H1 (cell line): ENCODE data around the gene TRMT61A. TPM values are rescaled to one million over a fixed set of nuclear protein-coding genes. Genes with fewer than 3 reads are reported as not detected.
A peak's percentile ranks its signal among the peaks of the same experiment; 100 is the strongest.

Experiments used
- CTCF ChIA-PET: fragments of 300-600 bp; sonication (Branson Sonifier 250); formaldehyde crosslinking; loops from one replicate; lab custom pipeline; 2021; ENCODE audit not compliant: partially characterized antibody; lab: Charles Lee
- POLR2A ChIA-PET: fragments of 300-600 bp; sonication (Branson Sonifier 250); formaldehyde crosslinking; loops from one replicate; lab custom pipeline; 2021; ENCODE audit warnings: inconsistent platforms; ENCODE audit not compliant: partially characterized antibody; lab: Charles Lee
- DNase-seq, 2 experiments: peaks; one replicate each; pipeline versions ENCODE4 v3.0.0 to v3.0.0-alpha.2; 2010 to 2022; ENCODE audit warnings: low spot score in 2 of 2, low read depth in 1 of 2, mixed read lengths in 1 of 2
- FAIRE-seq: peaks from 2 replicates; lab custom pipeline; 2011; peaks lifted over from hg19 to GRCh38; lab: Jason Lieb, UNC
- H2AFZ ChIP-seq: 2 replicates; pipeline ENCODE4 v1.8.1; 2012; ENCODE audit warnings: low read length, inconsistent platforms
- H2AK5ac ChIP-seq: 2 replicates; pipeline ENCODE4 v1.6.1; 2013; ENCODE audit warnings: low read depth, low read length
- H2BK120ac ChIP-seq: replicated peaks from 2 replicates; pipeline ENCODE3; 2013; ENCODE audit warnings: low read depth, low read length, inconsistent platforms
- H2BK12ac ChIP-seq: 2 replicates; pipeline ENCODE4 v1.6.1; 2013; ENCODE audit warnings: low read depth, low read length
- H2BK15ac ChIP-seq: 2 replicates; pipeline ENCODE4 v1.6.1; 2013; ENCODE audit warnings: low read length
- H2BK20ac ChIP-seq: 2 replicates; pipeline ENCODE4 v1.6.1; 2013; ENCODE audit warnings: low read length
- H2BK5ac ChIP-seq: 2 replicates; pipeline ENCODE4 v1.6.1; 2013; ENCODE audit warnings: low read depth, low read length
- H3K14ac ChIP-seq: 2 replicates; pipeline ENCODE4 v1.6.1; 2013; ENCODE audit warnings: inconsistent platforms; ENCODE audit not compliant: insufficient read length
- H3K18ac ChIP-seq: 2 replicates; pipeline ENCODE4 v1.6.1; 2013; ENCODE audit warnings: low read length; ENCODE audit errors: extremely low read depth
- H3K23ac ChIP-seq: 2 replicates; pipeline ENCODE4 v1.6.1; 2013; ENCODE audit warnings: inconsistent platforms; ENCODE audit not compliant: insufficient read length
- H3K23me2 ChIP-seq: 2 replicates; pipeline ENCODE4 v1.6.1; 2013; ENCODE audit warnings: low read depth, low read length
- H3K27ac ChIP-seq: 2 replicates; pipeline ENCODE4 v1.6.1; 2011; ENCODE audit warnings: low read depth, low read length, inconsistent platforms
- H3K27me3 ChIP-seq, 4 experiments: replicated peaks in 1 of 4; 1 replicate in 1 of 4; 2 replicates in 3 of 4; pipeline versions ENCODE4 v1.6.1 to v1.8.1; 2011 to 2013; ENCODE audit warnings: low read length in 3 of 4, mild to moderate bottlenecking in 3 of 4, inconsistent platforms in 2 of 4, mixed read lengths in 2 of 4, moderate library complexity in 1 of 4; ENCODE audit not compliant: control insufficient read depth in 3 of 4, insufficient read depth in 3 of 4; ENCODE audit errors: extremely low read depth in 1 of 4
- H3K36me3 ChIP-seq, 4 experiments: 2 replicates each; pipeline versions ENCODE4 v1.6.1 to v1.8.1; 2011 to 2013; ENCODE audit warnings: mild to moderate bottlenecking in 4 of 4, low read length in 3 of 4, moderate library complexity in 2 of 4, control low read depth in 1 of 4, inconsistent platforms in 1 of 4; ENCODE audit not compliant: insufficient read depth in 4 of 4, control insufficient read depth in 2 of 4
- H3K4ac ChIP-seq: replicated peaks from 2 replicates; pipeline ENCODE3; 2013; ENCODE audit warnings: low read length, low read depth, mixed read lengths, inconsistent platforms; ENCODE audit not compliant: insufficient read length
- H3K4me1 ChIP-seq, 4 experiments: replicated peaks in 1 of 4; 1 replicate in 1 of 4; 2 replicates in 3 of 4; pipeline versions ENCODE4 v1.6.1 to v1.8.1; 2011 to 2013; ENCODE audit warnings: low read length in 3 of 4, inconsistent platforms in 2 of 4, mixed read lengths in 1 of 4; ENCODE audit not compliant: insufficient read depth in 4 of 4, control insufficient read depth in 3 of 4
- H3K4me2 ChIP-seq, 2 experiments: 2 replicates each; pipeline versions ENCODE4 v1.6.1 to v1.8.1; 2011 to 2013; ENCODE audit warnings: low read depth in 2 of 2, low read length in 2 of 2, control low read depth in 1 of 2, inconsistent platforms in 1 of 2, mild to moderate bottlenecking in 1 of 2; ENCODE audit not compliant: insufficient read depth in 1 of 2
- H3K4me3 ChIP-seq, 4 experiments: fragments of 200-600, 300-600 bp in 1 of 4; sonication (generic), shearing (Covaris generic), sonication (Bioruptor Twin) in 1 of 4; 2 replicates each; pipeline versions ENCODE4 v1.5.1 to v1.8.1; 2011 to 2016; ENCODE audit warnings: low read length in 4 of 4, low read depth in 3 of 4, control low read depth in 2 of 4, inconsistent platforms in 2 of 4, mild to moderate bottlenecking in 2 of 4, mixed read lengths in 1 of 4, moderate library complexity in 1 of 4; ENCODE audit not compliant: insufficient read depth in 2 of 4; ENCODE audit errors: extremely low read depth in 1 of 4
- H3K56ac ChIP-seq: replicated peaks from 2 replicates; pipeline ENCODE3; 2013; ENCODE audit warnings: low read depth, mild to moderate bottlenecking, mixed read lengths, low read length, inconsistent platforms; ENCODE audit not compliant: insufficient read length
- H3K79me1 ChIP-seq: 2 replicates; pipeline ENCODE4 v1.6.1; 2013; ENCODE audit warnings: low read depth, low read length, control low read depth
- H3K79me2 ChIP-seq, 2 experiments: 2 replicates each; pipeline versions ENCODE4 v1.6.1 to v1.8.1; 2012 to 2013; ENCODE audit warnings: low read length in 2 of 2, mild to moderate bottlenecking in 2 of 2, inconsistent platforms in 1 of 2; ENCODE audit not compliant: insufficient read depth in 2 of 2, control insufficient read depth in 1 of 2
- H3K9ac ChIP-seq, 4 experiments: replicated peaks in 1 of 4; 1 replicate in 1 of 4; 2 replicates in 3 of 4; pipeline versions ENCODE4 v1.6.1 to v1.8.1; 2011 to 2013; ENCODE audit warnings: low read depth in 3 of 4, low read length in 3 of 4, control low read depth in 2 of 4, mild to moderate bottlenecking in 2 of 4, moderate library complexity in 2 of 4, inconsistent platforms in 1 of 4; ENCODE audit errors: extremely low read depth in 1 of 4
- H3K9me3 ChIP-seq, 2 experiments: 2 replicates each; pipeline versions ENCODE4 v1.6.1 to v1.8.1; 2012 to 2013; ENCODE audit warnings: mild to moderate bottlenecking in 2 of 2, moderate library complexity in 2 of 2, control low read depth in 1 of 2, inconsistent platforms in 1 of 2, low read depth in 1 of 2, low read length in 1 of 2, mixed read lengths in 1 of 2; ENCODE audit not compliant: insufficient read depth in 2 of 2
- H4K20me1 ChIP-seq, 2 experiments: replicated peaks in 1 of 2; 2 replicates each; pipeline versions ENCODE3 to v1.8.1; 2011 to 2013; ENCODE audit warnings: inconsistent platforms in 2 of 2, low read length in 2 of 2, mild to moderate bottlenecking in 1 of 2; ENCODE audit not compliant: insufficient read depth in 2 of 2, control insufficient read depth in 1 of 2
- H4K5ac ChIP-seq: 2 replicates; pipeline ENCODE4 v1.6.1; 2013; ENCODE audit warnings: low read length, low read depth, mixed read lengths, inconsistent platforms; ENCODE audit not compliant: insufficient read length
- H4K8ac ChIP-seq: 2 replicates; pipeline ENCODE4 v1.8.0; 2013; ENCODE audit warnings: mild to moderate bottlenecking, moderate library complexity, low read length, inconsistent platforms; ENCODE audit not compliant: insufficient read depth; ENCODE audit errors: extremely low read depth
- H4K91ac ChIP-seq: replicated peaks from 2 replicates; pipeline ENCODE3; 2013; ENCODE audit warnings: low read length, mixed read lengths, inconsistent platforms; ENCODE audit not compliant: insufficient read length
- CREB1 ChIP-seq: IDR thresholded peaks from 2 replicates; pipeline ENCODE4 v1.6.1; 2012; ENCODE audit warnings: inconsistent platforms
- EZH2 ChIP-seq: fragments of 200-600 bp; sonication (generic); IDR thresholded peaks from 2 replicates; pipeline ENCODE4 v1.7.1; 2012; ENCODE audit warnings: low read depth, mild to moderate bottlenecking, moderate library complexity, low read length, inconsistent platforms; ENCODE audit not compliant: severe bottlenecking
- KDM5A ChIP-seq: fragments of 200-600 bp; IDR thresholded peaks from 2 replicates; pipeline ENCODE4 v1.7.1; 2012; ENCODE audit warnings: mild to moderate bottlenecking, low read length, inconsistent platforms, mixed read lengths
- MAX ChIP-seq: IDR thresholded peaks from 2 replicates; pipeline ENCODE4 v1.6.1; 2012; ENCODE audit warnings: inconsistent platforms
- RAD21 ChIP-seq, 2 experiments: IDR thresholded peaks in 1 of 2; conservative IDR thresholded peaks in 1 of 2; 2 replicates each; pipeline ENCODE4 v1.6.1; 2011; ENCODE audit warnings: low read depth in 2 of 2, low read length in 2 of 2, improper control_type of control experiment in 1 of 2, inconsistent platforms in 1 of 2, mild to moderate bottlenecking in 1 of 2, moderate library complexity in 1 of 2
- WGBS, 2 experiments: shearing (Covaris generic) in 1 of 2; methylation state at CpG; one replicate each; pipeline versions ENCODE4 v1.1.6 to v1.1.7; 2013 to 2015; ENCODE audit warnings: low lambda C conversion rate in 2 of 2, mixed read lengths in 2 of 2, inconsistent platforms in 1 of 2, low coverage in 1 of 2, missing lambda C conversion rate in 1 of 2; ENCODE audit not compliant: insufficient replicate concordance in 2 of 2, insufficient coverage in 1 of 2, insufficient read length in 1 of 2; ENCODE audit errors: extremely low coverage in 1 of 2, missing lambda C conversion rate in 1 of 2; 5-methylcytosine and 5-hydroxymethylcytosine counted together
- polyA plus RNA-seq, 7 experiments: library from polyadenylated mRNA; depleted of rRNA in 3 of 7; stranded (reverse) in 5 of 7; unstranded in 2 of 7; fragments of >200 nt in 5 of 7; fragments of 200-250 nt in 2 of 7; gene quantifications; 1 replicate in 5 of 7; 2 replicates in 1 of 7; 4 replicates in 1 of 7; pipeline versions ENCODE4 v1.2.1 to v1.2.3, GENCODE V29; 2011 to 2013; ENCODE audit warnings: missing spikeins in 2 of 7, mixed read lengths in 2 of 7
- total RNA-seq: library from RNA; stranded (reverse); fragmentation: NEBNext Ultra II Directional; extraction: Animal tissue kit (Norgen Biotek cat#: 25700); gene quantifications from 2 replicates; pipeline ENCODE4 v1.2.1, GENCODE V29; 2021
- TF ChIP-seq, protein P1 (sequence below), 3 experiments: IDR thresholded peaks; 1 replicate in 2 of 3; 2 replicates in 1 of 3; pipeline versions ENCODE4 v1.5.1 to v1.6.1; 2011; ENCODE audit warnings: low read length in 3 of 3, mild to moderate bottlenecking in 3 of 3, inconsistent platforms in 2 of 3, low read depth in 1 of 3, moderate library complexity in 1 of 3; ENCODE audit not compliant: insufficient read depth in 1 of 3; ENCODE audit errors: control extremely low read depth in 1 of 3

TRMT61A gene
- total and polyA plus RNA-seq, 2 of the 8 experiments (the other 6 are each of a cell fraction or from before 2014, with no cell fraction given) = 15.8 to 19.0 TPM

DNA sequence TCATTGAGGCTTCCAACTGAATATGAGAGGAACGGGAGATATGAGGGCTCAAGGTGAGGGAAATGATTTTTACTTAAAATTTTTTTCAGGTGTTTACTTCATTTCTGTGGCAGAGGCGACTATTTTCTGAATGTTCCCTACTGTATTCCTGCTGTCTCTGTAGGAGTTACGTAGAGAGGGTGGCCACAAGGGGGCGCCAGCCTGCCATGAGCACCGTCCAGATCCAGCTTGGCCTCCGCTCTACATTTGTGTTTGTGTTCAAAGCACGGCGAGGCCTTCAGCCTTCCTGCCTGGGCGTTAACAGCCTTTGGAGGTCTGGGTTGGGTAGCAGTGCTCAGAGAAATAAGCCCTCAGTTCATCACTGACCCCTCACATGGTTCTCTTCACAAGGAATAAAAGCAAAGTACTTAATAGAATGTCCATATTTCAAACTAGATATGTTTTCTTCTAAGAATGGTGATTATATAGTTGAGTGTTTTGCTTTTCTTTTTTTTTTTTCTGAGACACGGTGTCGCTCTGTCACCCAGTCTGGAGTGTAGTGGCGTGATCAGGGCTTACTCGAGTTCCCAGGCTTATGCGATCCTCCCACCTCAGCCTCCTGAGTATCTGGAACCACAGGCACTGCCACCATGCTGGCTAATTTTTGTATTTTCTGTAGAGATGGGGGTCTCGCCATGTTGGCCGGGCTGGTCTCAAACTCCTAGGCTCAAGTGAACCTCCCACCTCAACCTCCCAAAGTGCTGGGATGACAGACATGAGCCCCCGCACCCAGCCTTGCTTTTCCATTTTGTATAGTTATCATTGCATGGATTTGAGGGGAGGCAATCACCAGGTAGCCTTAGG, 28.6 kb upstream of the TRMT61A start:
- peaks cover 0 to 8% of the 10 kb centered on the region in 2 experiments for H4K20me1 ChIP-seq
- no peak overlapping the region for H4K5ac ChIP-seq
- no peak overlapping the region for H2AFZ ChIP-seq
- no peaks in the 10 kb centered on the region for H3K9me3 ChIP-seq
- peak; percentile 24 for FAIRE-seq
- no peak overlapping the region for H2BK5ac ChIP-seq
- H2BK20ac ChIP-seq = no peak overlapping the region
- ChIA-PET POLR2A (interaction anchor here (0.7 to 6.9 kb wide), 3 partner anchors 17 to 21 kb away, joined by 3 to 29 read pairs (median 4); no protein-coding TSS in a partner anchor), CTCF (interaction anchor here (0.6 to 31.3 kb wide), 9 partner anchors 11 to 58 kb away, joined by 3 to 921 read pairs (median 7); partner anchors contain the start of gene TRMT61A)
- TF ChIP-seq RAD21 (IDR thresholded peaks at IDR 0.05 in 1 of 2, conservative IDR thresholded peaks at IDR 0.05 in 1 of 2; ENCODE audit: low read depth in 2 of 2, low read length in 2 of 2) (peak; percentile 75 to 81), EZH2 (no peak), CREB1 (peak; percentile 22; the same call in 1 of the 2 replicates), KDM5A (no peak), MAX (peak; percentile 52; the same call in 1 of the 2 replicates)
- TF ChIP-seq, protein P1, sequence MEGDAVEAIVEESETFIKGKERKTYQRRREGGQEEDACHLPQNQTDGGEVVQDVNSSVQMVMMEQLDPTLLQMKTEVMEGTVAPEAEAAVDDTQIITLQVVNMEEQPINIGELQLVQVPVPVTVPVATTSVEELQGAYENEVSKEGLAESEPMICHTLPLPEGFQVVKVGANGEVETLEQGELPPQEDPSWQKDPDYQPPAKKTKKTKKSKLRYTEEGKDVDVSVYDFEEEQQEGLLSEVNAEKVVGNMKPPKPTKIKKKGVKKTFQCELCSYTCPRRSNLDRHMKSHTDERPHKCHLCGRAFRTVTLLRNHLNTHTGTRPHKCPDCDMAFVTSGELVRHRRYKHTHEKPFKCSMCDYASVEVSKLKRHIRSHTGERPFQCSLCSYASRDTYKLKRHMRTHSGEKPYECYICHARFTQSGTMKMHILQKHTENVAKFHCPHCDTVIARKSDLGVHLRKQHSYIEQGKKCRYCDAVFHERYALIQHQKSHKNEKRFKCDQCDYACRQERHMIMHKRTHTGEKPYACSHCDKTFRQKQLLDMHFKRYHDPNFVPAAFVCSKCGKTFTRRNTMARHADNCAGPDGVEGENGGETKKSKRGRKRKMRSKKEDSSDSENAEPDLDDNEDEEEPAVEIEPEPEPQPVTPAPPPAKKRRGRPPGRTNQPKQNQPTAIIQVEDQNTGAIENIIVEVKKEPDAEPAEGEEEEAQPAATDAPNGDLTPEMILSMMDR (IDR thresholded peaks at IDR 0.05; ENCODE audit: control extremely low read depth in 1 of 3, insufficient read depth in 1 of 3, low read depth in 1 of 3, low read length in 3 of 3) = peak; percentile 89 to 95 (median 92)
- no peaks in the 10 kb centered on the region; a peak in 1 of 7 replicates for H3K27me3 ChIP-seq
- no peak overlapping the region for H3K4me2 ChIP-seq
- H4K91ac ChIP-seq = no peak overlapping the region
- peaks cover 15 to 34% (median 22%) of the 10 kb centered on the region in 4 experiments; a peak in 7 of 8 replicates for H3K36me3 ChIP-seq
- peak; percentile 50 to 92 for DNase-seq
- no peaks in the 10 kb centered on the region for H3K23me2 ChIP-seq
- H2BK12ac ChIP-seq = no peak overlapping the region
- H3K4ac ChIP-seq = no peak overlapping the region
- no peak overlapping the region for H2BK120ac ChIP-seq
- H3K4me1 ChIP-seq = no peaks in the 10 kb centered on the region
- H4K8ac ChIP-seq = no peak overlapping the region; the same call in 1 of the 2 replicates
- H3K27ac ChIP-seq = no peak overlapping the region
- H3K79me2 ChIP-seq = 0 out of 4 replicates have a peak, but pooled peaks cover 0 to 2% of the 10 kb centered on the region in 2 experiments
- no peak overlapping the region for H3K4me3 ChIP-seq
- 53% methylated on average over 13 of the region's 17 CpGs; no CpG with 5 or more reads in 1 of the 2 experiments for WGBS, 2 experiments
- no peak overlapping the region for H3K18ac ChIP-seq
- no peak overlapping the region for H3K23ac ChIP-seq
- no peak overlapping the region for H3K14ac ChIP-seq
- no peak overlapping the region for H3K9ac ChIP-seq
- H3K79me1 ChIP-seq = no peaks in the 10 kb centered on the region
- H3K56ac ChIP-seq = no peak overlapping the region
- H2AK5ac ChIP-seq = no peak overlapping the region
- no peak overlapping the region for H2BK15ac ChIP-seq
